A549 treated with Hydrocortisone at 1 μM for 4 hours (cell line): ENCODE data around the gene MYH16. TPM values are rescaled to one million over a fixed set of nuclear protein-coding genes. Genes with fewer than 3 reads are reported as not detected.

Source experiments
- total RNA-seq: library from RNA; stranded (reverse); fragments of 200-300 nt; extraction: Qiagen RNA extraction; gene quantifications from 5 replicates; pipeline ENCODE4 v1.2.3, GENCODE V29; 2022

The MYH16 gene
- total RNA-seq, result 0.24 to 0.41 TPM (median 0.35 TPM) in 5 replicates

GRCh38 chr7:99272476-99273045 is at the start of gene MYH16:
Gene MYH16 (plus strand): TSS chr7:99272839.

GRCh38 chr7:99325592-99326407 is 53.2 kb downstream of the MYH16 start, which contains the start of gene ARPC1A:
Gene ARPC1A (plus strand): TSS chr7:99325898. CDS start chr7:99333354, 7,456 bp downstream.

Other genes starting within 250 kb of the MYH16 start
- 19.3 to 25.5 TPM (median 22.3 TPM) in 5 replicates for gene SMURF1, start 128.7 kb upstream of the MYH16 start, total RNA-seq
- gene KPNA7, start 64.7 kb upstream of the MYH16 start, total RNA-seq, result 0.97 to 1.6 TPM (median 1.3 TPM) in 5 replicates
- gene ARPC1A, start 53.1 kb downstream of the MYH16 start, total RNA-seq, result 117 to 137 TPM (median 126 TPM) in 5 replicates
- gene ARPC1B, start 101.9 kb downstream of the MYH16 start, total RNA-seq, result 263 to 311 TPM (median 280 TPM) in 5 replicates
- 171 to 212 TPM (median 180 TPM) in 5 replicates for gene PDAP1, start 135.8 kb downstream of the MYH16 start, total RNA-seq
- 117 to 155 TPM (median 139 TPM) in 5 replicates for gene BUD31, start 136.1 kb downstream of the MYH16 start, total RNA-seq
- gene PTCD1, start 166.0 kb downstream of the MYH16 start, total RNA-seq, result 5.8 to 9.9 TPM (median 6.9 TPM) in 5 replicates
- gene CPSF4, start 166.1 kb downstream of the MYH16 start, total RNA-seq, result 36.8 to 42.9 TPM (median 39.4 TPM) in 5 replicates
- gene ATP5MF, start 193.3 kb downstream of the MYH16 start, total RNA-seq, result 888 to 1,049 TPM (median 936 TPM) in 5 replicates
- gene ZNF789, start 200.1 kb downstream of the MYH16 start, total RNA-seq, result 6.1 to 9.6 TPM (median 7.3 TPM) in 5 replicates
- 15.7 to 18.2 TPM (median 17.3 TPM) in 5 replicates for gene ZNF394, start 227.4 kb downstream of the MYH16 start, total RNA-seq
- gene ZKSCAN5, start 231.8 kb downstream of the MYH16 start, total RNA-seq, result 8.7 to 11.6 TPM (median 9.7 TPM) in 5 replicates